GM12874 (cell line): ENCODE measurements around the gene WDR18.

Experiments
- CTCF ChIP-seq: IDR thresholded peaks from 2 replicates; pipeline ENCODE4 v1.5.1; 2011; ENCODE audit warnings: low read depth, mild to moderate bottlenecking, control low read depth, low read length, moderate library complexity; ENCODE audit not compliant: insufficient read depth

The WDR18 gene

GRCh38 chr19:964761-965694 is 19.1 kb upstream of the WDR18 start:
- TF ChIP-seq CTCF, result no peak

DNA sequence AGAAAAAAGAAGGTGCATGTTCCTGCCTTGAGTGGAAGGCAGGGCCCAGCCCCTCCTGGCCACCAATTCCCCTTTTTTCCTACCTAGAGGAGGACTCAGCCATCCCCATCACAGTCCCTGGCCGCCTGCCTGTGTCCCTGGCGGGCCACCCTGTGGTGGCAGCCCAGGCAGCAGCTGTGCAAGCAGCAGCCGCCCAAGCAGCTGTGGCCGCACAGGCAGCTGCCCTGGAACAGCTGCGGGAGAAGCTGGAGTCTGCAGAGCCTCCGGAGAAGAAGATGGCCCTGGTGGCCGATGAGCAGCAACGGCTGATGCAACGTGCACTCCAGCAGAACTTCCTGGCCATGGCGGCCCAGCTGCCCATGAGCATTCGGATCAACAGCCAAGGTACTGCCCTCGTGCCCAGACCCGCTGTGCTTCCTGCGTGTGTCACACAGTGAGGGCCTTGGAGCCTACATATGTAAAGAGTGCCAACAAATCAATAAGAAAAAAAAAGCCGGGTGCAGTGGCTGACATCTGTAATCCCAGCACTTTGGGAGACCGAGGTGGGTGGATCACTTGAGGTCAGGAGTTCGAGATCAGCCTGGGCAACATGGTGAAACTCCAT is 17.6 kb upstream of the WDR18 start:
- no peak for TF ChIP-seq CTCF

GRCh38 chr19:970695-971094 is 13.4 kb upstream of the WDR18 start:
- peak; percentile 59 for TF ChIP-seq CTCF

DNA sequence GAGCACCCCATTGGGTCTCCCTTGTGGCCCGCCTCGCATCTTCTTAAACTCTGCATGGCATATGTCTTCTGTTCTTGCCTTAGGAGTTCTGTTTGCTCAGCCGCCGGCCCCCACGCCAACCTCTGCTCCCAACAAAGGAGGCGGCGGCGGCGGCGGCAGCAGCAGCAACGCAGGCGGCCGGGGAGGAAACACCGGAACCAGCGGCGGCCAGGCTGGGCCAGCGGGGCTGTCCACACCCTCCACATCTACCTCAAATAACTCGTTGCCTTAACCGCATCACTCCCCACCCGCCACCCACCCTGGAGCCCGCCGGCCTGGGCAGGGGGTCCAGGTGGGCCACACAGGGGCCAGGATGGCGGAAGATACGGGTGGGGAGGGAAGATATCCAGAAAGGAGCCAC is 12.3 kb upstream of the WDR18 start:
- TF ChIP-seq CTCF, result no peak

DNA sequence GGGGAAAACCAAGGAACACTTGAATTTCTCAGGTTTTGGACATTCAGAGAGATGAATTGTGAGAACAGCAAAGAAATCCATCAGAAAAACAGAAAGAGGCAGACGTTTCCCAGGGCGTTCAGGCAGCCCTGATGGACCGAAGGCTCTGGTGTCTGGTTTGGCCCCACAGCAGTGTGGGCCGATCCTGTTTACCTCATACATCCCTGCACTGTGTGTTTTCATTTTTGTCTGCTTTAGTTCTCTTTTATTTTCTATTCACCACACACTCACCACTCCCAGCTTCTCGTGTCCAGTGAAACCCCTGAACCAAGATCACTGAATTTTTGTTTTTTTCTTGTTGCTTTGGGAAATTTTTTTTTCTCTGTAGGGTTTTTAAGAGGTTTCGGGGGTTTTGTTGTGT is 11.9 kb upstream of the WDR18 start:
- TF ChIP-seq CTCF, result no peak

GRCh38 chr19:973726-974563 is 10.2 kb upstream of the WDR18 start:
- TF ChIP-seq CTCF, result no peak
